Measurements from ENCODE around the gene EFNA5. TPM values are rescaled to one million over a fixed set of nuclear protein-coding genes. Genes with fewer than 3 reads are reported as not detected.

Gene EFNA5
- total RNA-seq, 1 donor from 2014 or later = 20.8 TPM

- no peak for DNase-seq
These were observed 30.7 kb downstream of the EFNA5 start for GRCh38 chr5:107639990-107640389.

GRCh38 chr5:107636555-107636954 is 34.2 kb downstream of the EFNA5 start:
- DNase-seq = no peak

GRCh38 chr5:107636068-107636467 is 34.7 kb downstream of the EFNA5 start:
- no peak for DNase-seq

- peak; percentile 23 for DNase-seq
These were observed 35.5 kb downstream of the EFNA5 start for GRCh38 chr5:107634981-107635848.

- DNase-seq = no peak
These were observed 37.4 kb downstream of the EFNA5 start for GRCh38 chr5:107633171-107633901.

- no peak for DNase-seq
These were observed 38.9 kb downstream of the EFNA5 start for GRCh38 chr5:107631805-107632362.

- no peak for DNase-seq
These were observed 40.6 kb downstream of the EFNA5 start for GRCh38 chr5:107630184-107630583.

GRCh38 chr5:107624235-107624634 is 46.5 kb downstream of the EFNA5 start:
- no peak for DNase-seq

- DNase-seq = no peak
These were observed 49.6 kb downstream of the EFNA5 start for GRCh38 chr5:107621089-107621488.

- DNase-seq = no peak
These were observed 51.0 kb downstream of the EFNA5 start for GRCh38 chr5:107619781-107620180.

- DNase-seq = no peak
These were observed 52.5 kb downstream of the EFNA5 start for GRCh38 chr5:107618242-107618641.

- DNase-seq = no peak
These were observed 53.7 kb downstream of the EFNA5 start for GRCh38 chr5:107617052-107617451.

- no peak for DNase-seq
These were observed 54.5 kb downstream of the EFNA5 start for GRCh38 chr5:107616213-107616612.

GRCh38 chr5:107615299-107615817 is 55.4 kb downstream of the EFNA5 start:
- DNase-seq = no peak

- no peak for DNase-seq
These were observed 58.2 kb downstream of the EFNA5 start for GRCh38 chr5:107612541-107612940.

- DNase-seq = no peak
These were observed 59.9 kb downstream of the EFNA5 start for GRCh38 chr5:107610798-107611197.

GRCh38 chr5:107607671-107608345 is 62.9 kb downstream of the EFNA5 start:
- peak; percentile 35 for DNase-seq

GRCh38 chr5:107607196-107607595 is 63.5 kb downstream of the EFNA5 start:
- no peak for DNase-seq

GRCh38 chr5:107605596-107606125 is 65.1 kb downstream of the EFNA5 start:
- DNase-seq = no peak

GRCh38 chr5:107604990-107605389 is 65.7 kb downstream of the EFNA5 start:
- peak; percentile 40 for DNase-seq

- peak; percentile 28 for DNase-seq
These were observed 66.4 kb downstream of the EFNA5 start for GRCh38 chr5:107604146-107604910.
